Stimulated activated CD4-positive, alpha-beta T cell treated with anti-CD3 and anti-CD28 coated beads, Interleukin-2, amount 100 ng/mL, for 24 hours (primary cell): ENCODE measurements around the gene ZNF544.
A peak's percentile ranks its signal among the peaks of the same experiment; 100 is the strongest.

Source experiments
- DNase-seq, 2 donors: peaks; one replicate each; pipeline ENCODE4 v3.0.0-alpha.2; 2020

The ZNF544 gene

GRCh38 chr19:58305932-58306323 lies 77.2 kb downstream of the ZNF544 start:
- no peak for DNase-seq

- no peak for DNase-seq
These were observed 79.0 kb downstream of the ZNF544 start for GRCh38 chr19:58307736-58308135.

GRCh38 chr19:58310685-58311084 lies 82.0 kb downstream of the ZNF544 start:
- peak; percentile 24 to 30 for DNase-seq

- DNase-seq: no peak
These were observed 82.7 kb downstream of the ZNF544 start for GRCh38 chr19:58311345-58311865.
